LHCN-M2 (cell line): Measurements from ENCODE around the gene GPC1. TPM values are rescaled to one million over a fixed set of nuclear protein-coding genes. Genes with fewer than 3 reads are reported as not detected.

ENCODE experiments used
- DNase-seq: peaks from one replicate; pipeline ENCODE4 v3.0.0-alpha.2; 2012; ENCODE audit warnings: low read depth
- total RNA-seq: library from RNA; depleted of rRNA; stranded (reverse); fragments of >200 nt; gene quantifications from 2 replicates; pipeline ENCODE4 v1.2.3, GENCODE V29; 2014

GPC1 gene
- total RNA-seq, 1 experiment from 2014 or later, result 118 TPM

DNA sequence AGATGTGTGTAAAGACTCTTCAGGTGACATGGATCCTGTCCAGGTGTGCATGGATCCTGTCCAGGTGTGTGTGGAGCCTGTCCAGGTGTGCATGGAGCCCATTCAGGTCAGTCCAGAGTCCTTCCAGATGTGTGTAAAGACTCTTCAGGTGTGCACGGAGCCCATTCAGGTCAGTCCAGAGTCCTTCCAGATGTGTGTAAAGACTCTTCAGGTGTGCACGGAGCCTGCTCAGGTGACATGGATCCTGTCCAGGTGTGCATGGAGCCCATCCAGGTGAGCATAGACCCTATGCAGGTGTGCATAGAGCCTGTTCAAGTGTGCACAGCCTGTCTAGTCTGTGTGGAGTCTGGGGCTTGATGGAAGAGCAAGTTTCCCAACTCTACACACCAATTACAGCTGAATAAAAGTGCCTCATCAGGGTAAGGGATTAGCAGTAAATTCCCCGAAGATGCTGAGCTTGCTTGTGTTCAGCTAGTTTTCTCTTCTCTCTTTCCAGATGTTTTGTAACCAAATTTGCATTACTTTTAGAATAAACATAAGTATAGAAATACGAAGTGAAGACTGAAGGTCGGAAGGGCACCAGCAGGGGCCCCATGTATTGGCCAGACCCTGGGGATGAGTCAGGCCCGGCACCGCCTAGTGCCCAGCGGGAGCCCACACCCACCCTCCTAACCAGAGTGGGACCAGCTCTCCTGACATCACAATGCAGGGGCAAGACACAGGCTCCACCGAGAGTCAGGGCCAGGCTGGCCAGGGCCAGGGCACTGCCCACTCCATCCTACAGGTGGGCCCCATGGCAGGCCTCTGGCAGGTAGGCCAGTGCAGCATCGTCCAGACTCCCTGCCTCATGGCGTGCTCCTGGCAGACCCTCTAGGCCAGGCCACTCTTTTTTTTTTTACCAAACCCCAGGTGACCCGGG, 38.6 kb upstream of the GPC1 start:
- no peak for DNase-seq

DNA sequence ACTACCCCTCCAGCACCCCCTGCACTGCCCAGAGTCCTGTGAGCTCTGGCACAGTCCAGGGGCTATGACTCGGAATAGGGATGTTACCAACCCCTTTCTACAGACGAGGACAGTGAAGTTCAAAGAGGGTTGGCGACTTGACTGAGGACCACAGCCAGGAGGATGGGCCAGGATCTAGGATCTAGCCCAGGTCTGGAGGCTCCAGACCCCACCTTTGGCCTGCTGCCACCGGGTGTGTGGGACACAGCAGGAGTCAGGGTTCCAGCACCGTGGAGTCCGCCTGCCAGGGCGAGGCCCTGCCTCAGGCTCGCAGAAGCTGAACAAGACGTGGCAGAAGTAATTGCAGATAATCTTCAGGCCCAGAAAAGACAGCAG, 37.9 kb upstream of the GPC1 start:
- DNase-seq, result no peak

DNA sequence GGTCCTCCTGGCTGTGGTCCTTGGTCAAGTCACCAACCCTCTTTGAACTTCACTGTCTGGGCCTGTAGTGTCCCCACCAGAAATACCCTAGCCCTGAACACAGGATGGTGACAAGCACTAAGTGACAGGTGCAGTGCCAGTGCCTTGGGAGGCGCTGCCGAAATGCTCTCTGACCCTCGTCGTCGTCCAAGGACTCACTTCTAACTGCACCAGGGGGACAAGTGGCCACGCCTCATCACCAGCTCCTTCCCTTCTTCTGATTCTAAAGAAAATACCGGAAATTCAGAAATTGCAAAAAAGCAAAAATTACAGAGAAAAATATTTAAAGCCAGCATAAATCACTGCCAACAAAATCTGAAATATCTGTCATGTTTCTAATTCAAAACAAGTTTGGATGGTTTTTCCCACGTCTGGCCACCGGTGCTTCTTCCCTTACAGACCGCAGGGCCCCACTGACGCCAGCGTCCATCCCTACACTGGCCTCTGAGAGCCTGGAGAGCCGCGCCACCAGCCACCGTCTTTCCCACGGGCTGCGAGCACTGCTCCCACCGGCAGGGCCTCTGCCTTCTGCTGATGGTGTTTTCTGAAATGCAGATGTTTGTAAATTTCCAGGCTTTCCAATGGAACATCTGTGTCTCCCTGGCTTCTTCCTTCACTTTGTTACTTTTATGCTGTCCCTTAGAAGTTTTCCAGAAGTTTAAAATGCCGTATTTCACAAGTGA, 37.4 kb upstream of the GPC1 start:
- no peak for DNase-seq

DNA sequence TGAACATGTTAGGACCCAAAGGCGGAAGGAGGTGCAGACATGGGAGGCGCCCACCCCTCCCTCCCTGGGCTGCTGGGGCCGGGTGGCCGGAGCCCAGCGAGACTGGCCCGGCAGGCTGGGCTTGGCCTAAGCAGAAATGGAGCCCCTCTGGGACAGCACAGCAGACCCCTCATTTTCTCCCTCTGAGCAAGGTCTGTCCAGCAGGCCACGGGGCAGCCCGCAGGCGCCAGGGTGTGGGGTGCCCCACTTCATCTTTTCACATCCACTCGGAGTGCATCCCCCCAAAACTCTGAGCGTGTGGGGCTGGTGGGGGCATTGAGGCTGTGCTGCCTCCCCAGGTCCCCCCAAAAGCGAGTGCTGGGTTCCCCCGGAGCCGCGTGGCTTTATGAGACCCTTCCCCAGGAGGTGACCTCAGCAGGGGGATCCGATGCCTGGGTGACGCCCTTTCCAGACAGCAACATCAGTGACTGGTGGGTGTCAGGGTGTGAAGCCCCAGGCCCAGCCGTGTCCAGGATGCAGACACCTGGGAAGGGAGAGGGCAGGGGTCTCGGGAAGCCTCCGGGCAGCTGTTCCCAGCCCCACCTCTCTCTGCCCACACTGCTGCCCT, 36.7 kb upstream of the GPC1 start:
- no peak for DNase-seq

DNA sequence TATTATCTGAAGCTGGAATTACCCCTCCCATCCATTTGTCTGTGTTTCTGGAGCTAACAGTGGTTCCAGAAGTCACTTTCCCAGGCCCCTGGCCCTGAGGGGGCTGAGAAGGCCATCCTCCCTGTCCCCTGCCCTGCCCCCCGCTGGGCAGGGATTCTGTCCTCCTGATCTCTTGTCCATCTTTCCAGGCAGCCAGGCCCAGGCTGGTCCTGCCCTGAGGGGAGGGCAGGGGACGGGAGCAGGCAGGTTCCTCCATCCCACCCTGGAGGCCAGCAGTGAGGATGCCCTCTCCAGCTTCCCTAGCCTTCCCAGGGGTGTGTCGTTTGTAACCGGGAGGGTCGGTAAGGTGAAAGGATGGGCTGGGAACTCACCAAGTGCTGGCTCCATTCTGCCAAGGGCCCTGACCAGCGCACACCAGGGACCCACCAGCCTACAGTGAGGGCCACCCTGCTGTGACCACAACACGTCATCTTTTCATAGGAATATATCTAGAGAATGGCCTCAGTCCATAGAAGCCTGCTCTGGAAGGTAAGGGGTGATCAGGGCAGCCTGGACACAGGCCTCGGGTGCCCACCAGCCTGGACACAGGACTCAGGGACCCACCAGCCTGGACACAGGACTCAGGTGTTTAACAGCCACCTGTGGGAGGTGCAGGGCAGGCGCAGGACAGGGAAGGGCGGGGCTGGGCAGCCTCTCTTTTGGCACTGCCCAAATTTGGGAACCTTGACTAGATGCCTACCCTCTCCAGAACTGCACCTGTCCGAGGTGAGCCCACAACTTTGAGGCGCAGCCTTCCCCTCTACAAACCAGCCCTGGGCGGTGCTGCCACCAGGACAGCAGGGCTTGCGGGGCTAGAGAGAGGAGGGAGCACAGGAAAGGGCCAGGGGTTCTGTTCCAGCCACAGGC, 35.8 kb upstream of the GPC1 start:
- DNase-seq, result no peak

DNA sequence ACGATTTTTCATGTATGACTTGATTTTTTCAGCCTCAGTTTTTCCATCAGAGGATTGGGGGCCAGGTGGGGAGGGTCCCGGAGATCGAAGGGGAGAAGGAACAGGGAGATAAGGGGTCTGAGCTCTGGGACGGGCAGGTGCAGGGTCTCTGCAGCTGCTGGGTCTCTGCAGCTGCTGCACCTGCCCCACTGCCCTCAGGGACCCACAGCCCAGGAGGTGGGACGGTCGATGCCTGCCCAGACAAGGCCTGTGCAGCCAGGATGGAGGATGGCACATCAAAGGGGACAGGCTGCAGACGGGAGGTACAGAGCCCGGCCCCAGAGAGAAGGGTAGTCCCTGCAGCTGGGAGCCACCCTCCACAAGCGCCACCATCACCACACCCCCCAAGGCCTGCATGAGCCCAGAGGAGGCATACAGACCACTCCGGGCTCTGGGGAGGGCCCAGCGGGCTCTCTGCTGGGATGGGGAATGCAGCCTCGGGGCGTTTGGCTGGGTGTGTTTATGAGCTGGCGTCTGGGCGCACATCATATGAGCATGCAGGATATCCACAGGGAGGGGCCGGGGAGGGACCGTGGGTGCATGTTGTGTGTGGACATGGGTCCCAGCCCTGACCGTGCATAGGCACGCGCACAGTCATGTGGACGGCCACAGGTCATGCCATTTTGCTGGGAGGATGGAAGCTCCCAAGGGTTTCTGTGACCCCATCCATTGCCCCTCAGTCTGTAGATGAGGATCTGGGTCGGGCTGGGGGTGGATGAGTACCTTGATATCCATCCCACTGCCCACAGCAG, 34.9 kb upstream of the GPC1 start:
- no peak for DNase-seq

DNA sequence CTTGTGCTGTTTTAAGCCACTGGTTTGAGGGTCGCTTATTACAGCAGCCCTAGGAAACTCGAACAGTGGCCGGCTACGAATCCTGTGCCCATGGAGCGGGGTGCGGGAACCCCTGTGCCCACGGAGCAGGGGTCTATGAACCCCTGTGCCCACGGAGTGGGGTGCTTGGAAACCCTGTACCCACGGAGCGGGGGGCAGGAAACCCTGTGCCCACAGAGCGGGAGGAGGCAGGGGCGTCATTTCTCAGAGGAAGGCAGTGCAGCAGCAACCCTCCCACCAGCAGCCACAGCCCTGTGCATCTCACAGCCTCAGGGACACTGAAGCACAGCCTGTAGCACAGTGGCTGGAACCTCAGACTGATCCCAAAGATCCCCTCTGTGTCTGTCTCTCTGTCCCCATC, 34.2 kb upstream of the GPC1 start:
- no peak for DNase-seq

DNA sequence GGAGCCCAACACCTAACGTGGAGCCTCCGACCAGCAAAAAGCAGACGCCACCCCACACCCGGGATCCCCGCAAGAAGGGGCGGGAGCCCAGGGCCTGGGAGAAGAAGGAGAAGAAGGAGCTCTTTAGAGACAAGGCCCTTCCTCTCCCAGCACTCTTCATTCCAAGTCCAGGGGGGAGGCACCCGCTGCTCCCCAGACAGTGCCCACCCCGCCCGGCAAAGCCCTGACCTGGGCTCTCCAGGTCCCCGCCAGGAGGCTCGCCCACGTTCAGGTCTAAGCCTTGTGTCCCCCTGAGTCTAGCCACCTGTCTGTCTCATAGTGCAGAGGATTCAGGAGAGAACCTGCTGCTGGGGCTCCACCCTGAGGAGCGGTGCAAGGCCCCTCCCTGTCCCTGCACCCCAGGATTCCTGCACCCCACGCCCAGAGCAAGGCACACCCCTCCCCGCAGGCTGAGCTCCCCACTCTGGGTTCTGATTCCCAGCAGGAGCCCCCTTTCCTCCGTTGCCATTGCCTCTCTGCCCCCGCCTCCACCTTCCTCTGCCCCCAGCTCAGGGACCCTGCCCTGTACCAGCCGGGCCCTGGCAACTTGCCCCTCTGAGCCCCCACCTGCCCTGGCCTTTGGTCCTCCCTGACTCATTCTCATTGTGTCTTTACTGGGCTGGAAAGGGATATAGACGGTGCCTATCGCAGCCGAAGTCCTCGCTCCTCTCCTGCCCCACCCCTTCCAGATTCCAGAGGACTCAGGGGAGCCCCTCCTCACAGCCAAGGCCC, 33.5 kb upstream of the GPC1 start:
- no peak for DNase-seq

DNA sequence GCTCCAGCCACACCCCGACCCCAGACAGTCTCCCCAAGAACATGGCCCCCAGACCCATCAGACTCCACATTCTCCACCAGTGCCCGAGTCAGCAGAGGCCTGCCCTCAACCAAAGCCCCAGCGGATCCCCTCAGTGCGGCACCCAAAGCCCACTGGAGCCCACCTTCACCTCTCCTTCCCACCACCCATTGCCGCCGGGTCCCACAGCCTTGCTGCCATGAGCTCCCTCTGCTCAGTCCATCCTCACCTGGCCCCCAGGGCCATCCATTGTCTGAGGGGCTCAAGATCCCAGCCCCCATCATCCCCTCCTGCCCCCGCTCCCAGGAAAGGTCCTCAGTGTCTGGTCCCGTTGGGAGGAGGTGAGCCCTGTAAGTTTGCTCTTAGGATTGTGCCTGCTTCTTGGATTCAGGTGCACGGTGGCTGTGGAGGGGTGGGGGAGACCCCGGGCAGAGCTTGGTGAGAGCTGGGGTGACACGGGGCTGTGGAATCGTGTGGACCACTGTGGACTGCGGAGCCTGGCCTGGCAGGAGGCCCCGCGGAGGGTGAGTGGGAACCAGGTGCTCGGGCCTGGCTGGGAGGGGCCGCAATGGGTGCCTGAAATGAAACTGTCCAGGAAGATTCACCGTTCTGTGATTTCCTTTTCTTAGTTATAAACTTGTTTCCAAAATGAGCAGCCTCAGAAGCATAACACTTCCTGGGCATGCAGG, 32.7 kb upstream of the GPC1 start:
- no peak for DNase-seq

DNA sequence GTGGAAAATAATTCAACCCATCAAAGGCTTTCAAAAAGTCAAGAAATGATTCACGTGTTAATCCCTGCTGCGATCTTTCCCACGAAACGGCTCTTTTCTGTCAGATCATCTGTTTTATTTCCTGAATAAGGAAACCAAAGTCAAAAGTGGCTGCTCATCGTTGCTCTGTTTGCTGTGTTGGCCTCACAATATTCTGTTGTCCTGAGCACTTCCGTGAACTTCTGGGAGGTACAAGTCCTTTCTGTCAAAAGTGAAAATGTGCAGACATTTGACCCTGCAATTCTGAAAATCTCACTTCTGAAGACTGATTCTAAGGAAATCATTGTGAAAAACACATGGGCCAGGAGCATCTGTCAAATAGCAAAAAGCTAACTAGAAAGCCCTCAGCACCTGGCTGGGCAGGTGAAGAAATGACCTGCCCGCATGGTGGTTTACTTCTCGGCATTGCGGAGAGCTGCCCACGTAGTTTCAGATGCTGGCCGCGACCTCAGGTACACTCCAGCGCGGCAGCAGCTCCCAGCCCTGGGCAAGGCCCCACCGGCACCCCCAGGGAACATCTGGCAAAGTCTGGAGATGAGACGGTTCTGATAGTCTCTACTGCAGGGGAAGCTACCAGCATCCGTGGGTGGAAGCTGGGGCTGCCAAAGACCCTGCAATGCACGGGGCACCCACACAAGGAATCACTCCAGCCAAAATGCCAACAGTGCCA, 31.9 kb upstream of the GPC1 start:
- DNase-seq, result no peak

DNA sequence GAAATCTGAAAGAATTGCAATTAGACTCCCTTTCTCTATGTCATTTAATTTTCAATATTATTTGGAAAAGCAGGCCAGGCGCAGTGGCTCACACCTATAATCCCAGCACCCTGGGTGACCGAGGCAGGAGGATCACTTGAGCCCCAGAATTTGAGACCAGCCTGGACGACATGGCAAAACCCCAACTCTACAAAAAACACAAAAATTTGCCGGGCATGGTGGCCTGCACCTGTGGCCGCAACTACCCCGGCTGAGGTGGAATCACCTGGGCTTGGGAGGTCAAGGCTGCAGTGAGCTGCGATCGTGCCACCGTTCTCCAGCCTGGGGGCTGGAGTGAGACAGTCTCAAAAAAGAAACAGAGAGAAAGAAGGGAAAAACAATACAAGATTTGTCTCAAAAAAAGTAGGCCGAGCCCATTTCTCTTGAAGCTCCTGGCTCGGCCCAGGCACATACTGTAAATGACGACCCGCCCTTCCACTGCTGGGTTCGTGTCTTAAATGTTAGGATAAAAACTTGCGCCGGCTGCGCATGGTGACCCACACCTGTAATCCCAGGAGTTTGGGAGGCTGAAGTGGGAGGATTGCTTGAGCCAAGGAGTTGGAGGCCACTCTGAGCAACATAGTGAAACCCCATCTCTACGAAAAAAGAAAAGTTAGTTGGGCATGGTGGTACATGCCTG, 31.1 kb upstream of the GPC1 start:
- DNase-seq, result no peak

DNA sequence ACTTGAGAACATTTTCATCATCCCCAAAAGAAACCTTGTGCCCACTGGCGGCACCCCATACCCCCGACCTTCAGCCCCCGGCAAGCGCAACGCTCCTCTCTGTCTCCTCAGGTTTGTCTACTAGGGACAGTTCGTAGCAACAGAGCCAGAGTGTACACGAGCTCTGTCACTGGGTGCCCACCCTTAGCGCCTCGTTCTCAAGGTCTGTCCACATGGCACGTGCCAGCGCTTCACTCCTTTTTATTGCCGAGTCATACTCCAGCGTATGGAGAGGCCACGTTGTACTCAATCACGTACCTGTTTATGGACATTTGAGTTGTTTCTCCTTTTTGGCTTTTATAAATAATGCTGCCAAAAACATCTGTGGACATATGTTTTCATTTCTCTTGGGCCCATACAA, 30.3 kb upstream of the GPC1 start:
- DNase-seq, result no peak

DNA sequence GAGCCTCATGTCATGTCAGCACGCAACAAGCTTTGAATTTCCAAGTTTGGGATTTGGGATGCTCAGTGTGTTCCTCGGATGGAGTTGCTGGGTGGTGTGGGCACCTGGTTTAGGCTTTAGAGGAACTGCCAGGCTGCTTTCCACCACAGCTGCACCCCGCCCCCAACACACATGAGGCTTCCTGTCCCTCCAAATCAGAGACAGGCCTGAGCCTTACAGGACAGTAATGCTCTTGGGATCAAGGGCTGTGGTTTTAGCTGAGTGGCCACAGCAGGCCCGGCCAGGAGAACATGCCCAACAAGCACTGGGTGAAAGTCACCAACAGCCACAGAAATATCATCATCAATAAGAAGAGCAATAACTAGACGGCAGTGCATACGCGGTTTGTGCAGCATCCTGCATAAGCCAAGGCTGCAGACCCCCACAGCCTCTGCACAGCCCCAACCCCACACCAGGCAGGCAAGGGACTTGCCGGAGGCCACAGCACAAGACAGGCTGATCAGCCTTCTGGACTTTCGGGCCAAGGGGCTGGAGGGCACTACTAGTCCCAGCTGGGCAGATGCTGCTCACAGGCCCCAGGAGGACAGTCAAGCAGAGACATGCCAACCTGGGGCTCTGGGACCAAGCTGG, 29.7 kb upstream of the GPC1 start:
- no peak for DNase-seq

DNA sequence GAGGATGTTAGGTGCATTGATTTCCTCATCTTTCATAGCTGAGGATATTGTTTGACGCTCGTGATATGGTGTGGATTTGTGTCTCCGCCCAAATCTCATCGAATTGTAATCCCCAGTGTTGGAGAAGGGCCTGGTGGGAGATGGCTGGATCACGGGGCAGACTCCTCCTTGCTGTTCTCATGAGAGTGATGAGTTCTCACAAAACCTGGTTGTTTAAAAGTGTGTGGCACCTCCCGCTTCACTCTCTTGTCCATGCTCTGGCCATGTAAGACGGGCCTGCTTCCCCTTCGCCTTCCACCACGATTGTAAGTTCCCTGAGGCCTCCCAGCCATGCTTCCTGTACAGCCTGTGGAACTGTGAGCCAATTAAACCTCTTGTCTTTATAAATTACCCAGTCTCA, 28.4 kb upstream of the GPC1 start:
- DNase-seq, result no peak

DNA sequence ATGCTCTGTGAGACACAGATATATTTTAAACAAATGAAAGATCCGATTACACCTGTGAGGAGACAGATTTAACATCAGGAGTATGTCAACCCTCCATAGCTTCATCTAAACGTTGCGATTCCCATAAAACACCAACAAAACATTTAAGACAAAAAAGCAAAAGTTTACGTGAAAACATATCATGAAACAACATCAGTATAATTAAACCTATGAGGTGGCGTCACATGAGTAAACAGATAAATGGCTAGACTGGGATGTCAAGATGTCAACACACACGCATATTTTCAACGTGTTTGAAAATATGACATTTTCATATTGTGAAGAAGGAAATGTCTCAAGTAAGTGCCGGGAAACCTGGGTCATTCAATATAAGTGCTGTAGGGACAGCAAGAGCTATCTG, 25.5 kb upstream of the GPC1 start:
- no peak for DNase-seq

DNA sequence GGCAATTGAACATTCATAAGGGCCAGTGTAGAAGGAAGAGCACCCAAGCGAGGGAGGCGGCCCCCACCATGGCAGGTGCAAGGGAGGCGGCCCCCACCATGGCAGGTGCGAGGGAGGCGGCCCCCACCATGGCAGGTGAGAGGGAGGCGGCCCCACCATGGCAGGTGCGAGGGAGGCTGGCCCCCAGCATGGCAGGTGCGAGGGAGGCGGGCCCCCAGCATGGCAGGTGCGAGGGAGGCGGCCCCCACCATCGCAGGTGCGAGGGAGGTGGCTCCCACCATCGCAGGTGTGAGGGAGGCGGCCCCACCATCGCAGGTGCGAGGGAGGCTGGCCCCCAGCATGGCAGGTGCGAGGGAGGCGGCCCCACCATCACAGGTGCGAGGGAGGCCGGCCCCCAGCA, 24.7 kb upstream of the GPC1 start:
- DNase-seq, result no peak
